MM.1S (cell line): ENCODE results near the gene BRD1.

Experiments
- DNase-seq: peaks from one replicate; pipeline ENCODE4 v3.0.0-alpha.2; 2015
- H2AFZ ChIP-seq: fragments of 300-600 bp; sonication (generic); 2 replicates; pipeline ENCODE4 v1.6.0; 2016; ENCODE audit warnings: antibody characterized with exemption, low read length
- H3F3A ChIP-seq: fragments of 300-600 bp; sonication (generic); 2 replicates; pipeline ENCODE4 v1.6.1; 2016; ENCODE audit warnings: mild to moderate bottlenecking, antibody characterized with exemption, low read length, moderate library complexity, mixed read lengths; ENCODE audit not compliant: insufficient read depth
- H3K27ac ChIP-seq: fragments of 300-600 bp; sonication (generic); 2 replicates; pipeline ENCODE4 v1.5.1; 2016; ENCODE audit warnings: mild to moderate bottlenecking, low read length
- H3K27me3 ChIP-seq: fragments of 300-600 bp; sonication (generic); replicated peaks from 2 replicates; pipeline ENCODE4 v1.6.0; 2016; ENCODE audit warnings: low read length; ENCODE audit not compliant: insufficient read depth
- H3K36me3 ChIP-seq: fragments of 300-600 bp; sonication (generic); replicated peaks from 2 replicates; pipeline ENCODE4 v1.6.1; 2016; ENCODE audit warnings: mild to moderate bottlenecking, low read length, mixed read lengths; ENCODE audit not compliant: insufficient read depth
- H3K4me1 ChIP-seq: fragments of 300-600 bp; sonication (generic); 2 replicates; pipeline ENCODE4 v1.6.1; 2016; ENCODE audit warnings: low read length, mixed read lengths
- H3K4me2 ChIP-seq: fragments of 300-600 bp; sonication (generic); 2 replicates; pipeline ENCODE4 v1.6.0; 2016; ENCODE audit warnings: low read depth, low read length
- H3K4me3 ChIP-seq: fragments of 300-600 bp; sonication (generic); 2 replicates; pipeline ENCODE4 v1.5.1; 2016; ENCODE audit warnings: low read length, mixed read lengths
- H3K79me2 ChIP-seq: fragments of 300-600 bp; sonication (generic); 2 replicates; pipeline ENCODE4 v1.6.1; 2016; ENCODE audit warnings: mixed run types, low read length, mixed read lengths
- H3K9ac ChIP-seq: fragments of 300-600 bp; sonication (generic); 2 replicates; pipeline ENCODE4 v1.6.1; 2016; ENCODE audit warnings: low read length, mixed read lengths
- H3K9me2 ChIP-seq: fragments of 300-600 bp; sonication (generic); replicated peaks from 2 replicates; pipeline ENCODE4 v1.6.1; 2016; ENCODE audit warnings: mild to moderate bottlenecking, low read length, mixed read lengths; ENCODE audit not compliant: insufficient read depth
- H3K9me3 ChIP-seq: fragments of 300-600 bp; sonication (generic); replicated peaks from 2 replicates; pipeline ENCODE4 v1.6.1; 2016; ENCODE audit warnings: mild to moderate bottlenecking, low read length, mixed read lengths; ENCODE audit not compliant: insufficient read depth
- H4K20me1 ChIP-seq: fragments of 300-600 bp; sonication (generic); 2 replicates; pipeline ENCODE4 v1.6.1; 2016; ENCODE audit warnings: mild to moderate bottlenecking, low read length, moderate library complexity, mixed read lengths; ENCODE audit not compliant: insufficient read depth
- CTCF ChIP-seq: fragments of 300-600 bp; sonication (generic); IDR thresholded peaks from 2 replicates; pipeline ENCODE4 v1.5.1; 2016; ENCODE audit warnings: antibody characterized with exemption, low read length, mixed read lengths
- EZH2 ChIP-seq: fragments of 300-600 bp; sonication (generic); optimal IDR thresholded peaks from 2 replicates; pipeline ENCODE3; 2017; ENCODE audit warnings: low read depth, mild to moderate bottlenecking, antibody characterized with exemption, low read length, mixed read lengths
- EZH2phosphoT487 ChIP-seq: fragments of 300-600 bp; sonication (generic); IDR thresholded peaks from 2 replicates; pipeline ENCODE4 v1.6.1; 2018; ENCODE audit warnings: antibody characterized with exemption, low read length

Gene BRD1

GRCh38 chr22:49848690-49849160 is 21.1 kb upstream of the BRD1 start:
- peaks cover 43% of the 10 kb centered on the region for H3K27me3 ChIP-seq
- no peaks in the 10 kb centered on the region for H4K20me1 ChIP-seq
- DNase-seq, result no peak
- no peaks in the 10 kb centered on the region for H3K36me3 ChIP-seq
- H3K4me3 ChIP-seq, result no peak overlapping the region
- no peaks in the 10 kb centered on the region for H3K4me1 ChIP-seq
- H3K9me3 ChIP-seq, result no peaks in the 10 kb centered on the region
- no peak for TF ChIP-seq CTCF
- no peak for TF ChIP-seq EZH2
- TF ChIP-seq EZH2phosphoT487, result no peak
- H3K4me2 ChIP-seq, result no peak overlapping the region
- no peak overlapping the region for H2AFZ ChIP-seq
- H3K9me2 ChIP-seq, result no peaks in the 10 kb centered on the region
- peaks cover 8% of the 10 kb centered on the region for H3F3A ChIP-seq
- H3K9ac ChIP-seq, result no peak overlapping the region
- H3K79me2 ChIP-seq, result no peaks in the 10 kb centered on the region
- H3K27ac ChIP-seq, result no peak overlapping the region

GRCh38 chr22:49847751-49848689 is 20.3 kb upstream of the BRD1 start:
- H3K4me3 ChIP-seq, result no peak overlapping the region
- H4K20me1 ChIP-seq, result no peaks in the 10 kb centered on the region

GRCh38 chr22:49845666-49846459 is 18.2 kb upstream of the BRD1 start:
- DNase-seq, result no peak
- Histone ChIP-seq H3K9me3 (no peaks in the 10 kb centered on the region), H3K9me2 (no peaks in the 10 kb centered on the region), H3K36me3 (no peaks in the 10 kb centered on the region), H3K4me2 (no peak overlapping the region), H2AFZ (no peak overlapping the region), H3K27me3 (peaks cover 46% of the 10 kb centered on the region), H3K4me3 (no peak overlapping the region), H3K27ac (no peak overlapping the region), H3K9ac (no peak overlapping the region), H3K4me1 (no peaks in the 10 kb centered on the region), H3F3A (no peaks in the 10 kb centered on the region), H4K20me1 (no peaks in the 10 kb centered on the region), H3K79me2 (no peaks in the 10 kb centered on the region)
- no peak for TF ChIP-seq CTCF
- no peak for TF ChIP-seq EZH2phosphoT487
- no peak for TF ChIP-seq EZH2

More at GRCh38 chr22:49847751-49848689, 20.3 kb upstream of the BRD1 start:
- H3K9me3 ChIP-seq, result no peaks in the 10 kb centered on the region
- no peak overlapping the region for H3K27ac ChIP-seq
- H3F3A ChIP-seq, result peaks cover 6% of the 10 kb centered on the region
- DNase-seq, result no peak
- no peaks in the 10 kb centered on the region for H3K79me2 ChIP-seq
- no peaks in the 10 kb centered on the region for H3K36me3 ChIP-seq
- no peaks in the 10 kb centered on the region for H3K4me1 ChIP-seq
- H3K9me2 ChIP-seq, result no peaks in the 10 kb centered on the region
- H3K27me3 ChIP-seq, result peaks cover 43% of the 10 kb centered on the region
- no peak overlapping the region for H3K4me2 ChIP-seq
- TF ChIP-seq EZH2phosphoT487 (no peak), CTCF (no peak), EZH2 (no peak)
- no peak overlapping the region for H3K9ac ChIP-seq
- H2AFZ ChIP-seq, result no peak overlapping the region
